AG04449 (cell line): Measurements from ENCODE around the gene SLC30A3.

Source experiments
- CTCF ChIA-PET: fragments of 350-600 bp; formaldehyde crosslinking; extraction: SDS; loops from one replicate; lab custom pipeline; 2021; ENCODE audit warnings: antibody characterized with exemption; lab: Yijun Ruan, JAX
- POLR2A ChIA-PET: fragments of 400-600, 350-600 bp; formaldehyde crosslinking; extraction: SDS; loops from one replicate; lab custom pipeline; 2020; ENCODE audit warnings: antibody characterized with exemption, inconsistent platforms; lab: Yijun Ruan, JAX
- DNase-seq: peaks from one replicate; pipeline ENCODE4 v3.0.0-alpha.2; 2010; ENCODE audit warnings: low read depth, low spot score
- H3K4me3 ChIP-seq: 2 replicates; pipeline ENCODE4 v1.5.1; 2011; ENCODE audit warnings: low read depth, mild to moderate bottlenecking, control low read depth, low read length
- CTCF ChIP-seq: IDR thresholded peaks from one replicate; pipeline ENCODE4 v1.5.1; 2011; ENCODE audit warnings: mild to moderate bottlenecking, moderate library complexity, low read length, control low read depth, inconsistent platforms; ENCODE audit not compliant: insufficient read depth; ENCODE audit errors: missing control alignments

The SLC30A3 gene

GRCh38 chr2:27205206-27205605, 57.6 kb downstream of the SLC30A3 start:
- H3K4me3 ChIP-seq = no peak overlapping the region
- POLR2A ChIA-PET = no interaction called here
- no peak for DNase-seq
- CTCF ChIA-PET = interaction anchor here (1.3 kb wide), 1 partner anchor 14 kb away, joined by 4 read pairs; no protein-coding TSS in a partner anchor
- TF ChIP-seq CTCF = no peak

- no peak for DNase-seq
- no peak for TF ChIP-seq CTCF
- ChIA-PET CTCF (interaction anchor here (0.9 to 1.2 kb wide), 2 partner anchors 13 to 95 kb away, joined by 3 read pairs; no protein-coding TSS in a partner anchor), POLR2A (no interaction called here)
- H3K4me3 ChIP-seq = no peak overlapping the region
Observed at GRCh38 chr2:27204566-27204965, 58.3 kb downstream of the SLC30A3 start.

- ChIA-PET POLR2A (no interaction called here), CTCF (interaction anchor here (0.9 to 3.3 kb wide), 5 partner anchors 12 to 104 kb away, joined by 3 to 20 read pairs (median 3); no protein-coding TSS in a partner anchor)
- TF ChIP-seq CTCF = no peak
- no peak overlapping the region for H3K4me3 ChIP-seq
- no peak for DNase-seq
Observed at GRCh38 chr2:27203741-27204140, 59.1 kb downstream of the SLC30A3 start.
